WTC11 (cell line): Measurements from ENCODE around the gene CD300H. TPM values are rescaled to one million over a fixed set of nuclear protein-coding genes. Genes with fewer than 3 reads are reported as not detected.

Experiments
- ATAC-seq: fragments of 200-7000 bp; cut with Tn5 transposase; 2 replicates; pipeline ENCODE4 v1.10.0; 2021; ENCODE audit warnings: mild to moderate bottlenecking, moderate library complexity
- CTCF ChIA-PET: fragments of 300-600 bp; sonication (Branson Sonifier 250); formaldehyde crosslinking; loops from one replicate; lab custom pipeline; 2021; ENCODE audit warnings: antibody characterized with exemption; lab: Charles Lee
- POLR2A ChIA-PET: fragments of 350-600 bp; sonication (Branson Sonifier 250); formaldehyde crosslinking; loops from one replicate; lab custom pipeline; 2021; ENCODE audit warnings: antibody characterized with exemption; lab: Charles Lee
- DNase-seq: peaks from one replicate; pipeline ENCODE4 v3.0.0; 2021; ENCODE audit warnings: low spot score
- H3K27ac Mint-ChIP-seq: 2 replicates; pipeline ENCODE4 v1.8.0; 2021; ENCODE audit warnings: mixed read lengths
- H3K27me3 Mint-ChIP-seq: 2 replicates; pipeline ENCODE4 v1.8.0; 2021; ENCODE audit warnings: low read depth, mild to moderate bottlenecking, moderate library complexity, mixed read lengths
- H3K36me3 Mint-ChIP-seq: 2 replicates; pipeline ENCODE4 v1.8.0; 2021; ENCODE audit warnings: mixed read lengths
- H3K4me1 Mint-ChIP-seq: 2 replicates; pipeline ENCODE4 v1.8.0; 2022; ENCODE audit warnings: mixed read lengths
- H3K4me3 Mint-ChIP-seq: 2 replicates; pipeline ENCODE4 v1.8.0; 2021; ENCODE audit warnings: mild to moderate bottlenecking, moderate library complexity, mixed read lengths
- H3K9me3 Mint-ChIP-seq: 2 replicates; pipeline ENCODE4 v1.8.0; 2021; ENCODE audit warnings: mixed read lengths
- ELF4 ChIP-seq: sonication (generic); formaldehyde crosslinking; IDR thresholded peaks from 2 replicates; pipeline ENCODE4 v1.8.1; 2022; ENCODE audit warnings: low read depth, mild to moderate bottlenecking, moderate library complexity, missing genetic modification reagents
- IRF1 ChIP-seq: sonication (generic); formaldehyde crosslinking; IDR thresholded peaks from 2 replicates; pipeline ENCODE4 v1.8.0; 2023; ENCODE audit warnings: missing genetic modification reagents
- IRF2 ChIP-seq: sonication (generic); formaldehyde crosslinking; IDR thresholded peaks from 2 replicates; pipeline ENCODE4 v1.8.0; 2022; ENCODE audit warnings: low read depth, missing genetic modification reagents, borderline replicate concordance
- KAT7 ChIP-seq: sonication (generic); formaldehyde crosslinking; IDR thresholded peaks from 2 replicates; pipeline ENCODE4 v1.8.1; 2023; ENCODE audit warnings: missing genetic modification reagents, mild to moderate bottlenecking, borderline replicate concordance
- MYBL2 ChIP-seq: sonication (generic); formaldehyde crosslinking; IDR thresholded peaks from 2 replicates; pipeline ENCODE4 v1.8.1; 2023; ENCODE audit warnings: mild to moderate bottlenecking, moderate library complexity, missing genetic modification reagents
- ZNF219 ChIP-seq: sonication (generic); formaldehyde crosslinking; IDR thresholded peaks from 2 replicates; pipeline ENCODE4 v1.8.0; 2023; ENCODE audit warnings: missing genetic modification reagents, mild to moderate bottlenecking, borderline replicate concordance
- ZNF232 ChIP-seq: sonication (generic); formaldehyde crosslinking; IDR thresholded peaks from 2 replicates; pipeline ENCODE4 v1.8.0; 2022; ENCODE audit warnings: mild to moderate bottlenecking, missing genetic modification reagents
- total RNA-seq: library from RNA; stranded (reverse); gene quantifications from 3 replicates; pipeline ENCODE4 v1.2.3, GENCODE V29; 2021
- TF ChIP-seq, protein P1 (sequence below): sonication (generic); formaldehyde crosslinking; IDR thresholded peaks from 2 replicates; pipeline ENCODE4 v1.8.1; 2023; ENCODE audit warnings: mild to moderate bottlenecking, missing genetic modification reagents, borderline replicate concordance
- TF ChIP-seq, protein P2 (sequence below): sonication (generic); formaldehyde crosslinking; IDR thresholded peaks from 2 replicates; pipeline ENCODE4 v1.8.1; 2022; ENCODE audit warnings: mild to moderate bottlenecking, missing genetic modification reagents, moderate library complexity, borderline replicate concordance
- TF ChIP-seq, protein P3 (sequence below): sonication (generic); formaldehyde crosslinking; conservative IDR thresholded peaks from 2 replicates; pipeline ENCODE4 v1.8.1; 2023; ENCODE audit warnings: mild to moderate bottlenecking, low read depth, missing genetic modification reagents, moderate library complexity
- TF ChIP-seq, protein P4 (sequence below): fragments of 250-450 bp; sonication (Bioruptor Pico); IDR thresholded peaks from 2 replicates; pipeline ENCODE4 v1.9.0; 2021; ENCODE audit warnings: mild to moderate bottlenecking

Gene CD300H
- total RNA-seq, 1 experiment from 2014 or later, result not detected

GRCh38 chr17:74604761-74605160 is 37.5 kb upstream of the CD300H start:
- Mint-ChIP-seq H3K27me3 (peaks cover 2% of the 10 kb centered on the region), H3K4me1 (no peaks in the 10 kb centered on the region), H3K36me3 (no peaks in the 10 kb centered on the region), H3K4me3 (no peak overlapping the region)
- CTCF ChIA-PET, result interaction anchor here (1.2 to 3.4 kb wide), 7 partner anchors 31 to 236 kb away, joined by 3 to 13 read pairs (median 5); no protein-coding TSS in a partner anchor
- DNase-seq, result no peak
- TF ChIP-seq ZNF219 (CRISPR knock-in tag), result no peak
- TF ChIP-seq MYBL2 (CRISPR knock-in tag), result no peak
- TF ChIP-seq, protein P1, sequence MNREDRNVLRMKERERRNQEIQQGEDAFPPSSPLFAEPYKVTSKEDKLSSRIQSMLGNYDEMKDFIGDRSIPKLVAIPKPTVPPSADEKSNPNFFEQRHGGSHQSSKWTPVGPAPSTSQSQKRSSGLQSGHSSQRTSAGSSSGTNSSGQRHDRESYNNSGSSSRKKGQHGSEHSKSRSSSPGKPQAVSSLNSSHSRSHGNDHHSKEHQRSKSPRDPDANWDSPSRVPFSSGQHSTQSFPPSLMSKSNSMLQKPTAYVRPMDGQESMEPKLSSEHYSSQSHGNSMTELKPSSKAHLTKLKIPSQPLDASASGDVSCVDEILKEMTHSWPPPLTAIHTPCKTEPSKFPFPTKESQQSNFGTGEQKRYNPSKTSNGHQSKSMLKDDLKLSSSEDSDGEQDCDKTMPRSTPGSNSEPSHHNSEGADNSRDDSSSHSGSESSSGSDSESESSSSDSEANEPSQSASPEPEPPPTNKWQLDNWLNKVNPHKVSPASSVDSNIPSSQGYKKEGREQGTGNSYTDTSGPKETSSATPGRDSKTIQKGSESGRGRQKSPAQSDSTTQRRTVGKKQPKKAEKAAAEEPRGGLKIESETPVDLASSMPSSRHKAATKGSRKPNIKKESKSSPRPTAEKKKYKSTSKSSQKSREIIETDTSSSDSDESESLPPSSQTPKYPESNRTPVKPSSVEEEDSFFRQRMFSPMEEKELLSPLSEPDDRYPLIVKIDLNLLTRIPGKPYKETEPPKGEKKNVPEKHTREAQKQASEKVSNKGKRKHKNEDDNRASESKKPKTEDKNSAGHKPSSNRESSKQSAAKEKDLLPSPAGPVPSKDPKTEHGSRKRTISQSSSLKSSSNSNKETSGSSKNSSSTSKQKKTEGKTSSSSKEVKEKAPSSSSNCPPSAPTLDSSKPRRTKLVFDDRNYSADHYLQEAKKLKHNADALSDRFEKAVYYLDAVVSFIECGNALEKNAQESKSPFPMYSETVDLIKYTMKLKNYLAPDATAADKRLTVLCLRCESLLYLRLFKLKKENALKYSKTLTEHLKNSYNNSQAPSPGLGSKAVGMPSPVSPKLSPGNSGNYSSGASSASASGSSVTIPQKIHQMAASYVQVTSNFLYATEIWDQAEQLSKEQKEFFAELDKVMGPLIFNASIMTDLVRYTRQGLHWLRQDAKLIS (CRISPR knock-in tag), result no peak
- TF ChIP-seq KAT7 (CRISPR knock-in tag), result no peak
- TF ChIP-seq ZNF232, result no peak
- TF ChIP-seq, all 79 proteins: peak for 0
- POLR2A ChIA-PET, result no interaction called here
- no peak overlapping the region for H3K27ac Mint-ChIP-seq
- no peak for ATAC-seq
- no peaks in the 10 kb centered on the region for H3K9me3 Mint-ChIP-seq

DNA sequence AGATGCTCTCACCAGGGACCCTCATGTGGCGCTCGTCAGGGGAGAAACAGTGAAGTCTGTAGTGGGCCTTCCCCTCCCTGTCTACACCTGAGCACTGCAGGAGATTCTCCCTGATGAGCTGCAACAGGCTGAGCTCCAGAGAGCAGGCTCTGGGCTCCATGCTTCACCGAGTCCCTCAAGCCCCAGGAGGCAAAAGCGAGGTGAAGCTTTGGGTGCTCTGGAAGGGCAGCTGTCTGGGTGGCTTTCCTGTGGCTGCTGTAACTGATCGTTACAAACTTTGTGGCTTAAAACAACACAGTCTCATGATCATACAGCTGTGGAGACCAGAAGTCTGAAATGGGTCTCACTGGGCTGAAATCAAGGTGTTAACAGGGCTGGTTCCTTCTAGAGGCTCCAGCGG is 36.9 kb upstream of the CD300H start:
- ATAC-seq, result no peak
- no peak for DNase-seq
- Mint-ChIP-seq H3K36me3 (no peaks in the 10 kb centered on the region), H3K4me1 (no peaks in the 10 kb centered on the region), H3K9me3 (no peaks in the 10 kb centered on the region), H3K27ac (no peak overlapping the region), H3K4me3 (no peak overlapping the region), H3K27me3 (peaks cover 6% of the 10 kb centered on the region)
- CTCF ChIA-PET, result interaction anchor here (1.2 to 3.4 kb wide), 8 partner anchors 30 to 235 kb away, joined by 3 to 17 read pairs (median 6); no protein-coding TSS in a partner anchor
- POLR2A ChIA-PET, result no interaction called here
- TF ChIP-seq, protein P2, sequence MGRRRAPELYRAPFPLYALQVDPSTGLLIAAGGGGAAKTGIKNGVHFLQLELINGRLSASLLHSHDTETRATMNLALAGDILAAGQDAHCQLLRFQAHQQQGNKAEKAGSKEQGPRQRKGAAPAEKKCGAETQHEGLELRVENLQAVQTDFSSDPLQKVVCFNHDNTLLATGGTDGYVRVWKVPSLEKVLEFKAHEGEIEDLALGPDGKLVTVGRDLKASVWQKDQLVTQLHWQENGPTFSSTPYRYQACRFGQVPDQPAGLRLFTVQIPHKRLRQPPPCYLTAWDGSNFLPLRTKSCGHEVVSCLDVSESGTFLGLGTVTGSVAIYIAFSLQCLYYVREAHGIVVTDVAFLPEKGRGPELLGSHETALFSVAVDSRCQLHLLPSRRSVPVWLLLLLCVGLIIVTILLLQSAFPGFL, result no peak
- TF ChIP-seq ELF4 (no peak), IRF1 (CRISPR knock-in tag) (no peak), IRF2 (CRISPR knock-in tag) (no peak)
- TF ChIP-seq, protein P3, sequence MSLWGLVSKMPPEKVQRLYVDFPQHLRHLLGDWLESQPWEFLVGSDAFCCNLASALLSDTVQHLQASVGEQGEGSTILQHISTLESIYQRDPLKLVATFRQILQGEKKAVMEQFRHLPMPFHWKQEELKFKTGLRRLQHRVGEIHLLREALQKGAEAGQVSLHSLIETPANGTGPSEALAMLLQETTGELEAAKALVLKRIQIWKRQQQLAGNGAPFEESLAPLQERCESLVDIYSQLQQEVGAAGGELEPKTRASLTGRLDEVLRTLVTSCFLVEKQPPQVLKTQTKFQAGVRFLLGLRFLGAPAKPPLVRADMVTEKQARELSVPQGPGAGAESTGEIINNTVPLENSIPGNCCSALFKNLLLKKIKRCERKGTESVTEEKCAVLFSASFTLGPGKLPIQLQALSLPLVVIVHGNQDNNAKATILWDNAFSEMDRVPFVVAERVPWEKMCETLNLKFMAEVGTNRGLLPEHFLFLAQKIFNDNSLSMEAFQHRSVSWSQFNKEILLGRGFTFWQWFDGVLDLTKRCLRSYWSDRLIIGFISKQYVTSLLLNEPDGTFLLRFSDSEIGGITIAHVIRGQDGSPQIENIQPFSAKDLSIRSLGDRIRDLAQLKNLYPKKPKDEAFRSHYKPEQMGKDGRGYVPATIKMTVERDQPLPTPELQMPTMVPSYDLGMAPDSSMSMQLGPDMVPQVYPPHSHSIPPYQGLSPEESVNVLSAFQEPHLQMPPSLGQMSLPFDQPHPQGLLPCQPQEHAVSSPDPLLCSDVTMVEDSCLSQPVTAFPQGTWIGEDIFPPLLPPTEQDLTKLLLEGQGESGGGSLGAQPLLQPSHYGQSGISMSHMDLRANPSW (CRISPR knock-in tag), result no peak
- TF ChIP-seq, protein P4, sequence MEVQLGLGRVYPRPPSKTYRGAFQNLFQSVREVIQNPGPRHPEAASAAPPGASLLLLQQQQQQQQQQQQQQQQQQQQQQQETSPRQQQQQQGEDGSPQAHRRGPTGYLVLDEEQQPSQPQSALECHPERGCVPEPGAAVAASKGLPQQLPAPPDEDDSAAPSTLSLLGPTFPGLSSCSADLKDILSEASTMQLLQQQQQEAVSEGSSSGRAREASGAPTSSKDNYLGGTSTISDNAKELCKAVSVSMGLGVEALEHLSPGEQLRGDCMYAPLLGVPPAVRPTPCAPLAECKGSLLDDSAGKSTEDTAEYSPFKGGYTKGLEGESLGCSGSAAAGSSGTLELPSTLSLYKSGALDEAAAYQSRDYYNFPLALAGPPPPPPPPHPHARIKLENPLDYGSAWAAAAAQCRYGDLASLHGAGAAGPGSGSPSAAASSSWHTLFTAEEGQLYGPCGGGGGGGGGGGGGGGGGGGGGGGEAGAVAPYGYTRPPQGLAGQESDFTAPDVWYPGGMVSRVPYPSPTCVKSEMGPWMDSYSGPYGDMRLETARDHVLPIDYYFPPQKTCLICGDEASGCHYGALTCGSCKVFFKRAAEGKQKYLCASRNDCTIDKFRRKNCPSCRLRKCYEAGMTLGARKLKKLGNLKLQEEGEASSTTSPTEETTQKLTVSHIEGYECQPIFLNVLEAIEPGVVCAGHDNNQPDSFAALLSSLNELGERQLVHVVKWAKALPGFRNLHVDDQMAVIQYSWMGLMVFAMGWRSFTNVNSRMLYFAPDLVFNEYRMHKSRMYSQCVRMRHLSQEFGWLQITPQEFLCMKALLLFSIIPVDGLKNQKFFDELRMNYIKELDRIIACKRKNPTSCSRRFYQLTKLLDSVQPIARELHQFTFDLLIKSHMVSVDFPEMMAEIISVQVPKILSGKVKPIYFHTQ (CRISPR knock-in tag), result no peak
